ENCODE data around the gene MCM8.
"Not testable (repeated sequence)": the region's sequence is repeated elsewhere in the genome, so short reads cannot be mapped to it uniquely, and the experiment has no call there.

MCM8 gene

DNA sequence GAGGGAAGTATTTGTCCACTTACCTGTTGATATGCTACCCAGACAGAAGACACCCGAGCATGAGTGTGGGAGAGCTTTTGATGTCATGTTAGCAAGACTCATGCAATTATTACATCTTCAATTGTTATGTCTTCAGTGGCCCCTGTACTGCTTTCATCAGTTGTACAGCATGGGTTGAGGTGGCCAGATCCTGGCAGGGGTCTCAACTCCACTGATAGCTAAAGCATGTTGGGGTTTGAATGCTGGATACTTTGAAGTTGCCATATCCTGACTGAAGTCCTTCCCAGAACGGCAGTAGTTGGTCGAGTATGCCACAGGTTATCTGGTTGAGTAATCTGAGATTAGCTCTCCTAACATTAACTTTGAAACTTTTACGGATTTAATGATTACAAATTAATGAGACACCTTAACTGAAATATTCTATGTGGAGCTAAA lies 56.7 kb downstream of the MCM8 start:
- no peak for DNase-seq (ENCODE audit: low spot score)

DNA sequence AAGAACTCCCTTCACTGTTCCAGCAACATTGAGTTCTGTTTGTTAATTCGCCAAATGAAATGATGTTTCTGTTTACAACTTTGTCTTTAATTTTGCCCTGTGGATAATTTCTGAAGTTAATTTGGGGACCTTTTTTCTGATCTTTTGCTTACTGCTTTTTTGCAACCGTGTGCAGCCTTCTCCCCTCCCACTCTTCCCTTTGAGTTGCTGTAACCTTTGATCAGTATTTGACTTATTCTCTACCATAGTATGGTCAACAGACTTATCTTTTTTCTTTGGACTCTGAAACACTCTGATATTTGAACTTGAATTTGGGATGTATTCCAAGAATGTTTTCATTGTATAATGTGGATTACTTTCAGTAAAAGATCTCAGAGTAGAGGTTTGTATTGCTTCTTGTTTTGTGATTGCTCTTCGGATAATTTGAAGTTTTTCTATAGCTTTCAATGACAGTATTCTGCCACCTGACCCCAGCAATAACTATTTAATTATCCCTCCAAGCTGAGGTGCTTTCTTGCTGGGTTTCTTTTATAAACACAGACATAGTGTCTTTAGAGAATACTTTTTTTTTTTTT lies 57.2 kb downstream of the MCM8 start:
- no peak for DNase-seq (ENCODE audit: low spot score)

DNA sequence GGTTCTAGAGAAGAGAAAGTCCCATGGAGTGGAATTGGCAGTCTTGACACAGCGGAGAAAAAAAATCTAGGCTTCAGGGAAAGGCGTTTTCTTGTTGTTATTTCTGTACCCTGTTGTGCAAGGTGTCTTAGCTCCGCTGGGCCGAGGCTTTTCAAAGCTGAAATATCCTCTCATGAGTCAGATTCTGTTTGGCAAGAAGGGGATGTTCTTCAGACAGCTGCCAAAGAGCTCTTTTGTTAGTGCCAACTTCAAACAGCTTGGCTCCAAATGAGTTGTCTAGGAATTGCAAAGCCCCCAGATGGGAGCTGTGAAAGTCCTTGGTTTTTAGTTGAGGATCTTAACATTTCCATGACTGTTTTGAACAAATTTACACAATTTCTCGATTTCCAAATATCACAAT lies 57.8 kb downstream of the MCM8 start:
- DNase-seq (ENCODE audit: low spot score) = no peak

DNA sequence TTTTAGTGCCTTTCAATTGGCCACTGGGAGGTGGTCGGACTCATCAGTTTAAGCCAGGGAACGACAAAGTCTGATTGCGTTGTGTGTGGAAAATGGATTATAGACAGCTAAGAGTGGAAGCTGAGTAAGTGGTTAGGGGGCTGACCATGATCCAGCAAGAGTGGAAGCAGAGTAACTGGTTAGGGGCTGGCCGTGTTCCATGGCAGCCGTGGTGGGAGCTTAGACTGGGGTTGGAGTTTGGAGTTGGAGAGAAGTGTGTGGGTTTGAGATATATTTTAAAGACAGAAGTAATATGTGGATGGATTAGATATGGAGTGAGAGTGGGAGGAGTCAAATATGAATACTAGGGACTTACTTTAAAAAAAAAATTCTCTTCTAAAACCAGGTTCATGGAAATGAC lies 61.7 kb downstream of the MCM8 start:
- DNase-seq (ENCODE audit: low spot score) = no peak

DNA sequence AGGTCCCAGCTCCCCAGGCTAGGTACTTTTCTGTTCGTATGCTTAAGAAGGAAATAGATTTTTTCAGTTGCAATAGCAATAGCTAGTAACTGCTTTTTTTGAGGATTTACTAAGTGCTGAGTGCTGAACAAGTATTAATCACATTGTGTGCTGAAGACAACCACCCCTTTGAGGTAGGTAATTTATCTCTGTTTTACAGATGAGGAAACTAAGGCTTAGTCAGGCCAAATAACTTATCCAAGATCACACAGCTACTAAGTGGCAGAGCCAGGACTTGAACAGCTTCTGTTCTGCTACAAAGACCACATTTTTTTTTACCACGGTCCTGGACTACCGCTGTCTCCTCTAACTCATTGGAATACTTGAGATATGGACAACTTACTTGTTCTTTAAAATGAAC lies 63.6 kb downstream of the MCM8 start:
- no peak for DNase-seq (ENCODE audit: low spot score)

DNA sequence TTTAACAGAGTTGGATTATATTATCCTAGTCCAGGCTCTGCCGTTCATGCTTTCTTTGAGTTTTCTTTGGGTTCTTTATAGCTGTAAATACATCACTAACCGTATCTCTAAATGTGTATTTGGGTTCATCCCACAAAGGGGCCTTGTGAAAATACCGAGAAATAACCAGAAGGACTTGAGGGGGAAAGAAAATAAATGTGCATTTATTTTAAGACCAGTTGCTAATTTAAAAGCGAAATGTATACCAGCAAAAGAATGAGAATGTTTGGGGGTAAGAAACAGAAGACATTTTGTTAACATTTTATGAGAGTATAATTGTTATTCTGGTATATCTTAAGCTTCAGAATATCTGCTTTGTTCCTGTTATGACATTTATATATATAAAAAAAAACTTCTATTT lies 64.5 kb downstream of the MCM8 start:
- DNase-seq (ENCODE audit: low spot score) = no peak

DNA sequence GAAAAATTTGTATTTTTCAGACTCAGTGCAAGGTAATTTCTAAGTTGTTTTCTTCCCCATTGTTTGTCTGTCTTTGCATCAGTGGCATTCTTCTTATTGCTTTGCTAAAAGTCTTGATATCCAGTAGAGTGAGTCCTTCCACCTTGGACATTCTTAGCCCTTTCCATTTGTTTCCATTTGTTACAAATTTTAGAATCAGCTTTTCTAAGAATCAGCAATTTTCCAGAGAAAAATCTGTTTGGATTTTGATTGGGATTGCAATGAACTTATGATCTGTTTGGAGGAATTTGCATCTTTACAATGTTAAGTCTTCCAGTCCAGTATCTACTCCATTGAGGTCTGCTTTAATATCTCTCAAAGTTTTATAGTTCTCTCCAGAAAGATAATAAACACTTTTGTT lies 67.0 kb downstream of the MCM8 start:
- no peak for DNase-seq (ENCODE audit: low spot score)

DNA sequence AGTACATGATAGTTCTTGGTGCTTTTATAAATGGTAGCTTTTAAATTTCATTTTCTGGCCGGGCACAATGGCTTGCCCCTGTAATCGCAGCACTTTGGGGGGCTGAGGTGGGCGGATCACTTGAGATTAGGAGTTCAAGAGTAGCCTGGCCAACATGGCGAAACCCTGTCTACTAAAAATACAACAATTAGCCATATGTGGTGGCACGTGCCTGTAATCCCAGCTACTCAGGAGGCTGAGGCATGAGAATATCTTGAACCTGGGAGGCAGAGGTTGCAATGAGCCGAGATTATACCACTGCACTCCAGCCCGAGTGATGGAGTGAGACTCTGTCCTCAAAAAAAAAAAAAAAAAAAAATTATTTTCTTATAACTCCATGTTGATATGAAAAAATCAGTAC lies 67.4 kb downstream of the MCM8 start:
- no peak for DNase-seq (ENCODE audit: low spot score)

DNA sequence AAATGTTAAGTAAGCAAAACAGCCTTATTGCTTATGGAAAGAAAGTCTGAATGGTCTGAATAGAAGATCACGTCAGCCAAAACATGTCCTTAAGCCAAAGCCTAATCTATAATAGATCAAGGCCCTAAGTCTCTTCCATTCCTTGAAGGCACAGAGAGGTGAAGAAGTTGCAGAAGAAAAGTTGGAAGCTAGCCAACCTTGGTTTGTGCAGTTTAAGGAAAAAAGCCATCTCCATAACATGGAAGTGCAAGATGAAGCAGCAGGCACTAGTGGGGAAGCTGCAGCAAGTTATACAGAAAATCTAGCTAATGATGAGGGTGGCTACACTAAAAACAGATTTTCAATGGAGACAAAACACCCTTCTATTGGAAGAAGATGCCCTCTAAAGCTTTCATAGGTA lies 74.3 kb downstream of the MCM8 start:
- DNase-seq (ENCODE audit: low spot score) = no peak

DNA sequence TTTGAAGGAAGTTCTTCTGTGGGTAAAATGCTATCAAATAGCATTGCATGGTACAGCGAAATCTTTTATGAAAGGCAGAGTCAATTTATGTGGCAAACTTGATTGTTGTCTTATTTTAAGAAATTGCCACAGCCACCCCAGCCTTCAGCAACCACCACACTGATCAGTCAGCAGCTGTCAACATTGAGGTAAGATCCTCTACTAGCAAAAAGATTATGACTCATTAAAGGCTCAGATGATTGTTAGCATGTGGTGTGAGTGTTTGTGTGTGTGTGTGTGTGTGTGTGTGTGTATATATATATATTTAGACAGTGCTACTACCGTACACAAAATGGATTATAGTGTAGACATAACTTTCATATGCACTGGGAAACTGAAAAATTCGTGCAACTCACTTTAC lies 75.6 kb downstream of the MCM8 start:
- DNase-seq (ENCODE audit: low spot score) = peak; percentile 34

DNA sequence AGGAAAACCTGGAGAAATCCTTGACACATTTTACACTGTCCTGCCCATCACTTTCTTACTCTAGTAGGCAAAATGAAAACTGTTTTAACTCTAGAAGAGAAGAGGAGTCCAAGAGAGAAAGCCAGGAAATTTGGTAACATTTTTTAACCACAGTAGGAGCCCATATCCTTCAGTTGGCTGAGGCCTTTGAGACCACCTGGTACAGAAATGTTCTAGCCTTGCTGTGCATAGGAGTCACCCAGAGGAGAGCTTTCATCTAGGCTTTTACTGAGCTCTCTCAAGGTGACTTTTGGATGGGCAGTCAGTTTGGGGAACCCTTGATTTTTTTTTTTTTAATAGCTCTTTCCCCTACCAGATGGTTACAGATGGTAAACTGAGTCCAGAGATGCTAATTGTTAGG lies 78.4 kb downstream of the MCM8 start:
- no peak for DNase-seq (ENCODE audit: low spot score)

DNA sequence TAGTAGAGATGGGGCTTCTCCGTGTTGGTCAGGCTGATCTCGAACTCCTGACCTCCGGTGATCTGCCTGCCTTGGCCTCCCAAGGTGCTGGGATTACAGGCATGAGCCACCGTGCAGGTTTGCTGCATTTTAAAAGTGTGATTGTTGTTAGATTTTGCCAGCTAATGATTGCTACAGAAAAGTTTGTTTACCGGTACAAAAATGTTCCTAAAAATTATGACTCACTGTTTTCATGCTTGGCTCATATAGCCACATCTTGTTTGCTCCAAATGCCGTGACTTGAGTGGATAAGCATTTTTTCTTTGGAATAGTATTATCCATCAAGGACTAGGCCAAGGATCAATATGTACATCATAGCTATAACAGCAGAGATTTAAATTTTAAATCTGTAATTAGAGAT lies 79.1 kb downstream of the MCM8 start:
- DNase-seq (ENCODE audit: low spot score) = no peak

DNA sequence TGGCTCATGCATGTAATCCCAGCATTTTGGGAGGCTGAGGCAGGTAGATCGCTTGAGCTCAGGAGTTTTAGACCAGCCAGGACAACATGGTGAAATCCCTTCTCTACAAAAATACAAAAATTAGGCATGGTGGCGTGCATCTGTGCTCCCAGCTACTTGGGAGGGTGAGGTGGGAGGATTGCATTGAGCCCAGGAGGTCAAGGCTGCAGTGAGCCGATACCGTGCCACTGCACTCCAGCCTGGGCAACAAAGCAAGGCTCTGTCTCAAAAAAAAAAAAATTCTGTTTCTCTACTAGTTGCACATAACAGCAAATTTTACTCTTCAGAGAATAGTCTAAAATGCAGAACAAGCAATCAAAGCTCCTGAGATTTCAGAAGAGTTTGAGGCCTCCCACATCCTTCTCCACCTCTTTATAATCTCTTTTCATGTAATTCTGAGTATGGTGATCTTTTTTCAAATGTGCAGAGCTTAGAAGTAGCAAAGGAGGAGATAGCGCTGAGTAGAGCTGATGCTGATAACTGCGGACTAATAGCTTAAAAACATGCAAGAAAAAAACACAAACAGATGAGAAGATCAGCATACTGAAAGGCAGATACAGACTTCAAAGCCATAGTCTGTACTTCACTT lies 80.1 kb downstream of the MCM8 start:
- no peak for DNase-seq (ENCODE audit: low spot score)

DNA sequence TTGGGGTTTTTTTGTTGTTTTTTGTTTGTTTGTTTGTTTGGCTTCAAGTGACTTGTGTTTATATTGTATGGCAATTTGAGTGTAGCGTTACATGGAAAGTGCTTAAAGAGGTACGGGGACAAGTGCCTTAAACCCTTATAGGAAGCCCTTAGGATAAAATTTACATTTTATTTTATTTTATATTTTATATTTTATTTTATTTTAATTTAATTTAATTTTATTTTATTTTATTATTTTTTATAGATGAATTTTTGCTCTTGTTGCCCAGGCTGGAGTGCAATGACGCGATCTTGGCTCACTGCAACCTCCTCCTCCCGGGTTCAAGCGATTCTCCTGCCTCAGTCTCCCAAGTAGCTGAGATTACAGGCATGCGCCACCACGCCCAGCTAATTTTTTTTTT lies 82.5 kb downstream of the MCM8 start:
- DNase-seq (ENCODE audit: low spot score) = not testable (repeated sequence)

DNA sequence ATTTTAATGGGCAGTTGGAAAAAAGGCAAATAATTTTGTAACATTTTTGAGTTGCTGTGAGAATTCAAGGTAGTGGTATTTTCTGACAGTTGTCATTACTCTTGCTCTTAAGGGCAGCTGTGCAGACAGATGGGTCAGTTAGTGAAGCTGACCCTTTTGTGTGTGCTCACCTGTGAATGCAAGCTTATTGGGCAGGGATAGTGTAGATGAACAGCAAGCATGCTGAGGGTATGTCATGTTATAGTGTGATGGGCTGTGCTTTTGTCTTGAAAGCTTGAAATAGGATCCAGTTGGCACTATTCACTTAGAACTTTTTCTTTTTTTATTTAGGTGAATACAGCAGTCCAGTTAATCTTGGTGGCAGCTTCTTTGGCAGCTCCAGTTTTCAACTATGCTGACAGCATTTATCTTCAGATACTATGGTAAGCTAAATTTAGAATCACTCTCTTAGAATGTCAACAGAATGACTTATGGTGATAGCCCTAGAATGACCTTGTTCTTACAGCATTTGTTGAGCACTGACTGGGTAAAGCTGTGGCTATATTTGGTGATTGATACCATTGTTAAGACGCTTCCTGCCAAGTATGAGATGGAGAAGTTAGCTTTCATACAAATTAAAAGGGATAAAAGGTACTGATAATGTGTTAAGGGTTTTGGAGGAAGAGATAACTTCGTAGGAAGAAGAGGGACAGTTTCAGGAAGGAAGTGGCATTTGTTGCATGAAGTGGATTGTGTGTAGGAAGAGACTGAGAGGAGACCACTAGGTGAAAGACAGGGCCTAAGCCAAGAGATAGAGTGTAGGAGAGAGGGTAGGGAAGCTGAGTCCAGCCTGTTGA lies 83.9 kb downstream of the MCM8 start:
- no peak for DNase-seq (ENCODE audit: low spot score)

DNA sequence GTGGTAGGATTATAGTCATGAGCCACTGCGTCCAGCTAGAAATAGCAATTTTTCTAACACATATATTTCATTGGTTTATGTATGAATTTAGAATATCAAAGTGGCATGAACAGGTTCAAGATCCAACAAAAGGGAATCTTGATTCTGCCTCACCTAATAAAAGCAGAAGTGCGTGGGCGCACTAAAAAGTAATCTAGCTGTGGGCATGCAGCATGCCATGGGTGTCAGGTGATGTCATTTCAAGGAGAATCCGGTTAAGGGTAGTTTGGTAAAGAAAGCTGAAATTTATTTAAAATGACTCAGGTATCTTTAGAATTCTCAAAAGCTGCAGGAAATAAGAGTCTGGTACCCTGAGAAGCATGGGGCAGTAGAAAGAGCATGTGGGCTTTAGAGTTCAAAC lies 85.8 kb downstream of the MCM8 start:
- no peak for DNase-seq (ENCODE audit: low spot score)

DNA sequence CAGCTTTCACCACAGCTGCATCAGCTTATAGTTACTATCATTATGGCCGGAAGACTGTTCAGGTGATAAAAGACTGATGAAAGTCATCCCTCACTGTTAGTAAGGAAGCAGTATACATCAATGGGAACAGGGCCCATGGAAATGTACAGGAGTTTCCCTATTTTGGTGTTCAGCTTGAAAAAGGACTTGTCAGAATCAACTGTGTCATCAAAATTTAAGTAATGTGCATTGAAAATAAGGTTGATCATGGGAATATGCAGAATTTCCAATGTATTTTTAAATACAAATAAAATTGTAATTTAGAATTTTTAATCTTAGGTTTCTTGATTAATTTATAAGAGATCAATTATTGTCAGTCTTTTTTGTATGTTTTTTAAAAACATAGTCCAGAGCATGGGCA lies 86.6 kb downstream of the MCM8 start:
- no peak for DNase-seq (ENCODE audit: low spot score)

DNA sequence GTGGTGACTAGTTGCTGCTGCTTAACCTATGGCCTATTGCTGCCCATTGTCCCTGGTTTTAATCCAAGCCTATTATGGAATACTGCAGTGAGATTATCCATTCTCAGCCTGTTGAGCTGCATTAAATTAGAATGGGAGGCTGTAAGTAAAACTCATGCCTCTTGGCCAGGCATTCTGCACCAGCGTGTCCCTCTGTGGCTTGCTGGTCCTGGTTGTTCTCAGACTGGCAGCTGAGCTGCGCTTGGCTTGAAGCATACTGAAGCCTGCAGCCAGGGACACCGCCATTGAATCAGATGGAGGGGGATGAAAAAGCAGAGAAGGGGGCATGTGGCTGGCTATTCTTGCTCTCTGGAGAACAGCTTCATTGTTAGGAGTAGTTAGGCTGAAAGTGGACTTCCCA lies 87.8 kb downstream of the MCM8 start:
- no peak for DNase-seq (ENCODE audit: low spot score)

DNA sequence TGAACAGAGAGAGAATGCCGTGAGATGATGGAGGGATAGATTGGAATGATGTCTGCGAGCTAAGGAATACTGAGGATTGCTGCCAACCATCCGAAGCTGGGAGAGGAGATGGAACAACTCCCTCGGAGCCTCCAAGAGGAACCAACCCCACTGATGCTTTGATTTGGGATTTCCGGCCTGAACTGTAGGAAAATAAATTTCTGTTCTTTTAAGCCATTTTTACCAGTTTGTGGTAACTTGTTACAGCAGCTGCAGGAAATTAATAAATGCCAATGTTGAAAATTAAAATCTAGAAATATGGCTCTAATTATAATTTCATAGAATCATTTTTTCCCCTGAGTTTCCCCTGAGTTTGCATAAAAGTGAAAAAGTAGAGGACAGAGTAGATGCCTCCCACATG lies 89.3 kb downstream of the MCM8 start:
- no peak for DNase-seq (ENCODE audit: low spot score)

DNA sequence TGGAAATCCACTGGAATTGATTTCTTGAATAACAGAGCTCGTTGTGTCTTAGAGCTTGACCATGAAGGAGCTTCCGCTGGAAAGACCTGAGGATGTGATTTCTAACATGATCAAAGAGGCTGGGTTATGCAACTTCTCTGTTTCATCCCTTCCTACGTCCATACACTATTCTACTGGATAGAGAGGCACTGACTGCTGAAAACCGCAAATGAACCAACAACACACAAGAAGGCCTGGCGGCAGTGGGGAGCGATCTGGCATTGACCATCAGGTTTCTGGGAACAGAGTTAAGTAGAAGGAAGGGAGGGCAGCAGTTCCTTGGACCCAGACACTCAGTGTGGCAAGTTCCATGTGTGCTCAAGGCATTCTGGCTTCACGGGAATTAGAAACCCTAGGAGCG lies 90.1 kb downstream of the MCM8 start:
- DNase-seq (ENCODE audit: low spot score) = no peak

DNA sequence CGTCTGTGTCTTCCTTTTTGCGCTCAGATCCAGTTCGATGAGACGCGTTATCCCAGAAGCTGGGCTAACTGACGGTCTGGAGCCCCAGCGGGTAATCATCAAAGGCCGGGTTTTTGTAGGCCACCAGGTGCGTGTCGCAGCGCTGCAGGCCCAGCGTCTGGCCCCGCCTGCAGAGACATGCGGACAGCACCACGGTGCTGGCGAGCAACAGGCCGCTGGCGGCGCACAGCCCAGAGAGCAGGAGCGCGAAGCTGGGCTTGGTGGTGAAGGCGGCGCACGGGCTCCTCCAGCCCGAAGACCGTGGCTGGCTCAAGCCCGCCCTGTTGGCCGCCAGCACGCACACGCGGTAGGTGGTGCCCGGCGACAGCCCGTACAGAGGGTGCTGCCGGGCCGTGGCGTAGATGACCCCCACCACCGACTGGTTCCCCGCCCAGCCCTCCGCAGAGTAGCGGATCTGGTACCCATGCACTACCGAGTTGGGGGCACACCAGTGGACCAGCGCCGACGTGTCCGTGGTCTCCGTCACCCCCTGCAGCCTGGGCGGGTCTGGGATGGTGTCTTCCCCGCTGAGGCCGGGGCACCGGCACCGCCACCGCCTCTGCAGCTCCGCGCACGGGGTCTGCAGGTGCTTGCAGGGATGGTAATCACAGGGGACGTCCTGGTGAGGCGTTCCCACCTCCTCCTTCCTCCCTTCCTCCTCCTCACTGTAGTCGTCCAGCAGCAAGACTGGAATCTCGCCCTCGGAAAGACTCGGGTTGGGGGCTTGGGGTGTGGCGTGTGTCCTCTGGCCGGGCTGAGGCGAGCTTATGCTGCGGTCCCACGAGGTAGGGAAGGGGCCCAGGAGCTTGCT lies 90.7 kb downstream of the MCM8 start:
- DNase-seq (ENCODE audit: low spot score) = no peak

DNA sequence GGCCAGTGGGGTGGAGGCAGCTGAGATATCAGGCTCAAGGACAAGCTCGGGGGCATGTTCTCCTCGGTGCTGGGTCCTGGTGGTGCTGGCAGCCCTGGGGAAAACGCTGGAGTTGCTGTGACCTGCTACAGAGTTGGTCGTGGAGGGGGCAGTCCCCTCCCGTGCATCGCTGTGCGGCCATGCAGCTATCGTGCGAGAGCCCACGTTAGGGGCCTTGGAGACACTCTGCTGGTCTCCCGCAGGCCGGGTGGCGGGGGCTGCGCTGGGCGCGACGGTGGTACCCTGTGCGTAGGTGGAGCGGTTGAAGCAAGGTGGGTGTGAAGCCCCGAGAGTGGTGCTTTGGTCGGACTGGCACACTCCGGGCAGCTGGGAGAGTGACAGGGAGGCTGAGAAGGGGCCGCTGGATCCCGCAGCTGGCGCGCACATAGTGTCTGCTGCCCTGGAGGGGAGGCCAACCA lies 91.4 kb downstream of the MCM8 start:
- DNase-seq (ENCODE audit: low spot score) = no peak

DNA sequence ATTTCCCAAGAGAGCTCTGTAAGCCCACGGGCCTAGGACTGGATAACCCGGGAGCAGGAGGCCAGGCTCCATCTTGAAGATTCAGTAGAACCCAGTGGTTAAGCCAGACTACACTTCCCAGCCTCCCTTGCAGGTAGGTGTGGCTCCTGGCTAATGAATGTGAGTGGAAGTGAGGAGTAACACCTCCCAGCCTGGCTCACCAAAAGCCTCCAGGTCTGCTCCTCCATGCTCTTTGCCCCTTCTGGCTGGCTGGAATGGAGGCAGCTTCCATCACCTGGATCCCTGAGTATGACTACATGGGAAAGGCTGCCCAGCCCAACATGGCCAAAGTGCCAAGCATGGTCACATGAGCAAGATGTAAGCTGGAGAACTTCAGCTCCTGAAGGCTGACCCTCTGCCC lies 93.7 kb downstream of the MCM8 start:
- DNase-seq (ENCODE audit: low spot score) = no peak

Measured in activated CD4-positive, alpha-beta T cell treated with anti-CD3 and anti-CD28 coated beads, Interleukin-2, Interleukin-4, amounts not matched to agents 100 ng/mL and 50 ng/mL, durations not matched to agents 16 hours and 8 hours (primary cell).